SU-DHL-6 (cell line): Measurements from ENCODE around the gene MATK.

Experiments
- EZH2phosphoT487 ChIP-seq: fragments of 200-600 bp; sonication (generic), shearing (Covaris generic); conservative IDR thresholded peaks from 2 replicates; pipeline ENCODE4 v1.6.1; 2018; ENCODE audit warnings: mild to moderate bottlenecking, antibody characterized with exemption, low read length, moderate library complexity, mixed read lengths
- TF ChIP-seq, protein P1 (sequence below): fragments of 200-600 bp; sonication (generic); IDR thresholded peaks from one replicate; pipeline ENCODE4 v1.5.1; 2017; ENCODE audit warnings: antibody characterized with exemption, mild to moderate bottlenecking, low read length, moderate library complexity; ENCODE audit not compliant: insufficient read depth, poor library complexity, severe bottlenecking

GRCh38 chr19:3825286-3825956, 39.2 kb upstream of the MATK start:
- TF ChIP-seq, protein P1, sequence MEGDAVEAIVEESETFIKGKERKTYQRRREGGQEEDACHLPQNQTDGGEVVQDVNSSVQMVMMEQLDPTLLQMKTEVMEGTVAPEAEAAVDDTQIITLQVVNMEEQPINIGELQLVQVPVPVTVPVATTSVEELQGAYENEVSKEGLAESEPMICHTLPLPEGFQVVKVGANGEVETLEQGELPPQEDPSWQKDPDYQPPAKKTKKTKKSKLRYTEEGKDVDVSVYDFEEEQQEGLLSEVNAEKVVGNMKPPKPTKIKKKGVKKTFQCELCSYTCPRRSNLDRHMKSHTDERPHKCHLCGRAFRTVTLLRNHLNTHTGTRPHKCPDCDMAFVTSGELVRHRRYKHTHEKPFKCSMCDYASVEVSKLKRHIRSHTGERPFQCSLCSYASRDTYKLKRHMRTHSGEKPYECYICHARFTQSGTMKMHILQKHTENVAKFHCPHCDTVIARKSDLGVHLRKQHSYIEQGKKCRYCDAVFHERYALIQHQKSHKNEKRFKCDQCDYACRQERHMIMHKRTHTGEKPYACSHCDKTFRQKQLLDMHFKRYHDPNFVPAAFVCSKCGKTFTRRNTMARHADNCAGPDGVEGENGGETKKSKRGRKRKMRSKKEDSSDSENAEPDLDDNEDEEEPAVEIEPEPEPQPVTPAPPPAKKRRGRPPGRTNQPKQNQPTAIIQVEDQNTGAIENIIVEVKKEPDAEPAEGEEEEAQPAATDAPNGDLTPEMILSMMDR, result no peak
- no peak for TF ChIP-seq EZH2phosphoT487
